Measurements from ENCODE around the gene EXPH5.

Gene EXPH5

DNA sequence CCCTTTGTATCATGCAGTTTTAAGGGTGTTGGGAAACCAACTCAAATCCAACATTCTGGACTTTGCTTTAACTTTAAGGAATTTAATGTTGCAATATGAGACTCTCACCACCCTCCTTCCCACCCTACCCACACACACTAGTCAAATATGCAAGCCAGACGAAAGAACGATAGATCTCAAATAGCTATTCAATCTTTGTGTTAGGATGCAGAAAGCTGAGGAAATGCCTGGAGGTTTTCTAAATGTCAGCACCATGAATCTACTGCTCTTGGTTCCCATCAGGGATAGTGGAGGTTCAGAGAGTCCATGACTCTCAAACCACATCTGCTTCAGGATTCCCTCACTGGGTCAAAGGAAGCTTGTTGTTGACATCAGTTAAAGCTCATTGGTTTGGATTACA, 33.7 kb downstream of the EXPH5 start:
- DNase-seq: no peak

DNA sequence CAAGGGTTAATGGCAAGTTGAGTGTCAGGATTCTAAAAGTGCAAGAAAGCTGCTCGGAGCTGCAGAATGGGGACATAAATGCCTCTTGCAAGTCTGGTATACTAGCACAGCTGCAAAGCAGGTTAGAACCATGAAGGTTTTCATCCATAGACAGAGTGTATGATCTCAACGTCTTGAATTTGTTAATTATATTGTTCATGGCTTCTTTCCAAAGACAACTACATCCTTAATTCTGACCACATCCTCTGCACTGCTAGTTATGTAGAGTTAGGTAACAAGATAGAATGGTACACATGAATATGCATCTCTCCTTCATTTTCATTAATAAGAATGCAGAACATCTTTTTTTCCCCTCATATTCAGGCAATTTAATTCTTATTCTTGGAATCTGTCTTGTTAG, 34.2 kb downstream of the EXPH5 start:
- DNase-seq: no peak

DNA sequence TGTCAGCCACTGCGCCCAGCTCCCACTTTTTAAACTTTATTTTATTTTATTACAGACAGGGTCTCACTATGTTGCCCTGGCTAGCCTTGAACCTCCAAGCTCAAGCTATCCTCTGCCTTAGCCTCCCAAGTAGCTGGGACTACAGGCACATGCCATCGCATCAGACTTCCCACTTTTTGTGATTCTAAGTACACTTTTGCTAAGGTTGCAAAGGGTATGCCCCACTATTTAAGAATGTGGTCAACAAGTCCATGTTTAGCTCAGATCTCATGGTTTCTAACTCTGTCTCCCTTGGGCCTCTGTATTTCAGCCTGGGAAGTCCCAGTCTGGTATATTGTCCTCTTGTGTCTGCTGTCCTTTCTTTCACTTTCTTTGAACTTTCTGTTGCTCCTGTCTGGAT, 35.3 kb downstream of the EXPH5 start:
- DNase-seq: no peak

DNA sequence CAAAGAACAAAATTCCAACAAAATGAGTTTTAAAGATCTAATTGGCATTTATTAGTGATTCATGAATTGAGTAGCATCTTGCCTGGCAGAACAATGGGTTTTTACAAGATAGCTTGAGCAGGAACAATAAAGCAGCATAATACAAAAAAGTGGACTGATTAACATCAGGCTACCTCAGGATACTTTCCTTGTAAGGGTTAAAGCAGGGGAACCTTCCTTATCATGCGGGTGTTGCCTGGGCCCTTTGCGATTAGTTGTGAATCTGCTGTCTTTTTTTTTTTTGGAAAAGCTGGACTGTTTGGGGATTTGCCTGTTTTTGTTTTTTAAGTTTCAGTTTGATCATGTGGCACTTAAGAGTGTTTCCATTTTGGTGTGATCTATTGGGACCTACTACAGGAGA, 37.5 kb downstream of the EXPH5 start:
- no peak for DNase-seq

DNA sequence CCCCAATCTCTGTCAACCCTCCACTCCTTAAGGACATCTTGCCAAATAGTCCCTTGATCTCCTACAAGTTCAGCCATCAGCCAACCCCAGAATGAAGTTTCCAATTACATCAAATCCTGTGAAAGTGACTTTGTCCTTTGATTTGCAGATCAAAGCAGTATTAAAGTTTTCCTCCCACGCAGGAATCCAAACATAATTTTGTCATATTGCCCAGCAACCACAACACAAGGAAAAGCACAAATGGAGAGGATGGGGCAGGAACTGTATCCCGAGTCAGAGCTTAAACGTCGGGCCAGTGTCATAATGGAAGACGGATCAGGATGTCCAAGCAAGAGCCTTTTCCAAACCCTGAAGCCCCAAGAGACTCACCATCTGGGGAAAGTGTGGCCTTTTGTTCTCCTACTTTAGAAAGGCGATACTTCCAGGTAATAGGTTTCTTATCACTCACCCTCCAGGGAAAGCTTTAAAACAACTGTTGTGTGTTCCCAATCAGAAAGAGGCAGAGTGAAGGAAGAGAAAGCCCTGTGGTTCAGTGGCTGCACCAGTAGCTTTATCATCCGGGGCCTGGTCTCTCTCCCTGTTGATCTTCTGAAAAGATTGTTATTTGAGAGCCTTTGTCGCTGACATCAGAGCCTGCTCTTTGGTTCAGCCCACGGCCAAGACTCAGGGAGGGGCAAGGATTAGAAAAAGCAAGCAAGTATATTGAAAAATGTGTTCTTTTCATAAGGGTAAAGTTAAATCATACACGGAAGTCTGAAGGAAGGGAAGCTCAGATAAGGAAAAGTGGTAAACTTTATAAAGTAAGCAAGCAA, 41.7 kb downstream of the EXPH5 start:
- DNase-seq: no peak

DNA sequence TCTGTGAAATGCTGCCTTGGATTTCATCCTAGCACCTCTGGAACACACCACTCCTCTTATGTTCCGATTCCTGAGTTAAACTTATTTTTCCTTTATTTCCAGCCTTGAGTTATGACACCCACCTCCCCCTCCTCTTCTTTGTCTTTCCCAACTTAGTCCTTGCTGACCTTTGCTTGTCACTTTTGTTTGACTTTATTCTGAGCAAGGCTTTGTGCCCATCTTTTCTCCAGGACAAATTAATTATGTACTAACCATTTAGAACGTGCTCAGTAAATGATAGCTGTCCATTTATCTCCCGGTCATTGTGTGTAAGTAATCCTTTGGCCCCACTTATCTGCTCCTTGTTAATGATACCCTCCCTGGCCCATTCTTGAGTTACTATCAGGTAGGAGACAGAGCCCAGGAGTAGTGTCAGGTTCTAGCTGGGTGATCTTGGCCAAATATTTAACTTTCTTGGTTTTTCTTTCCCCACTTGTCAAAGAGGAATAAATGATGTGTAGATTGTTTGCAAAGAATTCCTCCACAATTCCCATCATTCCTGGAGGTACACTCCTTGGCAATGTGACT, 44.2 kb downstream of the EXPH5 start:
- DNase-seq: no peak

DNA sequence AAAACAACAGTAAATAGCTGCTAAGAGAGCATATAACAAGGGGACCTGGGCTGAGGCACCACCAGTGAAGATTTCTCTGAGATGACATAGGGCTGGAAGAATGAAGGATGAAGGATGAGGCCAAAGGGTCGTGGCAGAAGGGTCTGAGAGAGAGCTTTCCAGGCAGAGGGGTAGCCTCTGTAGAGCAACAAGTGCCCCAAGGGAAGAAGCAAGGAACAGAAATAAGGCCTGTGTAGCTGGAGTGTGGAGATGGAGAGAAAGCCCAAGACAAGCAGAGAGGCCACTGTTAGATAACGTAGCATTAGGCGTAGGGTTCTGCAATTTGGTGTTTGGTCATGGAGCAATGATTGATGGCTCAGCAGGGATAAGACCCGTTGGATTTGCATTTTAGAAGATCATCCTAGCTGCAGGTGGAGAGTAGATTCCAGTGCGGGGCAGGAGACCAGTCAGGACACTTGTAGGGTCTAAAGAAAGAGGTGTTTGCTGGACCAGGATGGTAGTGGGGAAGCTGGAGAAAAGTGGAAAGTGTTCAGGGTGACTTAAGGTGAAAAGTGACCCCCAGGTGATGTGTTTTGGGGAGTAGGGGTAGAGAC, 47.6 kb downstream of the EXPH5 start:
- DNase-seq: no peak

DNA sequence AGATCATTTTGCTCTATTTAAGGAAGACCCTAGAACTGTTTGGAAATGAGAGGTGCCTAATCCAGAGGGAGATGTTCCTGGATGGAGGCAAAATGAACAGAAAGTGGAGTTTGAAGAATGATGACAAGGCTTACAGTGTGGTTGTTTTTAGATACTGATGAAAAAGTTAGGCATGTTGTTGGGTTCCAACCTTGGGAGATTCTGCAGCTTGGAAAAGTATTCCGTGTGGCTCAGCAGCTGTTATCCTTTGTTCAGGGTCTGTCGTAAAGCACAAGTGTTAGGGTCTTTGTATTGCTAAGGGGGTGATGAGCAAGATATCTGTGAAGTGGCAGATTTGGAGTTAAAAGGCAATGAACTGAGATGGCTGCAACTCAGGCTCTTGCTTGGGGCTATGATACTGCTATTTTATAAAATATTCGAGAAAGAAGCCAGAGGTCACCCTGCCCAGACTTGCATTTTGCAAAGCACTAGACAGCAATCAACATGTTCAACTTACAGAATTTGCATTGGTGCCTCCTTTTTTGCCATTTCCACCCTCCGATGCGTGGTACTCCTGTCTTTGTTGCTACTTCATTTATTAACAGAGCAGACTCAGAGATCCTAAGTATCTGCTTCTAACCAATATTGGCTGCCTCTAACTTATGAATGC, 50.1 kb downstream of the EXPH5 start:
- no peak for DNase-seq

DNA sequence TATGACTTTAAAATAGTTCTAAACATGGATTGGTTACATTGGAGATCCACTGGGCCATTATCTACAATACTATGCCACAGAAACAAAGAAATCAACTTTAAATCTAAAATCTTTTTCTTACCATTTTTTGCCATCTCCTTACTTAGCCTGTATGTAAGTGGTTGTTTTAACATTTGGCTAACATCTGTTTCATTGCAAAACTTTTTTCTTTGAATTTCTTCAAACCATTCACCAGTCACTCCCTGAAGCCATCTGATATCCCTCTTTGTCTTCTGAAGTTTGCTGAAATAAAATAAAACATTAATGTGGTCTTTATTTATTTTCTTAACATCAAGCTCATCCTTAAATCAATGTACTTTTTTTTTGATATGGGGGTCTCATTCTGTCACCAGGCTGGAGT, 52.0 kb downstream of the EXPH5 start:
- no peak for DNase-seq

DNA sequence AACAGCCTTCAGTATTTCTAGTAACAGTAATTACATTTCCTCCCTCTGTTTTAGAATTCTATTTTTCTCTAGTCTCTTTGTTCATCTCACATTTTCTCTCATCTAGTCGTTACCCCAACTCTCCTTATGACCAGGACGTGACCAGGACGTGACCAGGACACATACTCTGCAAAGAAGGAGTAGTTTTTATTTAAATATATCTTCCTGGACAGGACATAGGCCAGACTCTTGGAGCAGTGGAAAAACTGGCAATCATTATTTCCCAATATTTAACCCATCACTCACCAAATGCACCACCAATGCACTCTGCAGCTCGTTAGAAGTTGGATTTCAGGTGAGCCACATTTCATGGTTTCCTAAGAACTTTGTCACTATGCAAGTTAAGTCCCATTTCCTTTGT, 55.1 kb downstream of the EXPH5 start:
- DNase-seq: no peak

DNA sequence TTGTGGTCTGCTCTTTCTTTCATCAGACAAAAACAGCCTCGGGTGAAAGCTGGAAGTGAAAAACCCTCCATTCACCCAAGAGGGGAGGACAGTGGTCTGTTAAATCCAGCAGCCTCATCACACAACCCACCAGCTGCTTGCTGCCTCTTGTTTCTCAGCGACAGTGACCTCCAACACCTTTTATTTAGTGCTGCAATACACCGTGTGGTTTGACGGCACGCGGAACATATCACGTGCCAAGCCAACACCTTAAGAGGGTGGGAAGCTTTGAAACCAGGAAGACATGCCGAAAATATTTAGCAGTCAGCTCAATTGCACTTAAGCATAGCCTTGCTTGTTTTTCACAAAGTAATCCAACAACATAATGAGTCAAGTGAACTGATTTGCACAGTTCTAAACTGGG, 55.5 kb downstream of the EXPH5 start:
- DNase-seq: no peak

DNA sequence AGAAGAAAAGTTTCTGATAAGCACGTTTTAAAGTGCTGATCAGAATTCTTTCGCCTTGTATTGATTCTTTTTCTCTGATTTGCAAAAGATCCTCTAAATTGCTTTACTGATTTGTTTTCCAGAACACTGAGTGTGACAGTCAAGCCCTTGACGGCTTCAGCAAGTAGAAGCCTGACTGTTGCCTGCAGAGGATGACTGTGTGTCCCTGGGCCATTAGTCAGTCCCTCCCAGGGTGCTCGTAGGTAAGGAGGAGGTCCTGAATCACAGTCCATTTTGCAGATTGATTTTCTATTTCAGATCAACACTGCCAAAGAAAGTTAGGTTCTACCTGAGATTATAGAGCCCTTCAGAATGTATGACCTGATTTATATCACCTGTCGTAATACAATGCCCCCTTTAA, 56.8 kb downstream of the EXPH5 start:
- no peak for DNase-seq

DNA sequence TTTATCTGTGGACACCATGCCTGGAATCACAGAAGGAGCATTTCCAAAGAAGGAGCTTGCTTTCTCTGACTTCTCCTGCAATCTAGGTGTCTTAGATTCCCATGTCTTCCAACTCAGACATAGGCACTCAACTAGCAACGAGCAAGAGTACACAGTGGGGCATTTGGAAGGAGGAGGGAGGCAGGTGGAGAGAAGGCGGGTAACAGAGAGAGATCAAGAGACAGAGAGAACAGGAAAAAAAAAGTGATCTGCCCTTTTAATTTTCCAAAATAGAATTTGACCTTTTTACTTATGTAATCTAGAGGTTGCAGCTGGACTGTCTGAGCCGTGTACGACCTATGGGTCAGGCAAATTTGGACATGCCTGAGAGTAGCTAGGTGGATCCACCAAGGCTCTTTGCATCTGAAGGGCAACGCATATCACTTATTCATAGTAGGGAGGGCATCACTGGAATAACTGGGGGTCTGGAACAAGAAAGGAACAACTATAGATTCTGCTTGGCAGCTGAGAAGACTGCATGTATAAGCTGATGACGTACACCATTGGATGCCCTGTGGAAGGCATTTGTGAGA, 58.1 kb downstream of the EXPH5 start:
- no peak for DNase-seq

DNA sequence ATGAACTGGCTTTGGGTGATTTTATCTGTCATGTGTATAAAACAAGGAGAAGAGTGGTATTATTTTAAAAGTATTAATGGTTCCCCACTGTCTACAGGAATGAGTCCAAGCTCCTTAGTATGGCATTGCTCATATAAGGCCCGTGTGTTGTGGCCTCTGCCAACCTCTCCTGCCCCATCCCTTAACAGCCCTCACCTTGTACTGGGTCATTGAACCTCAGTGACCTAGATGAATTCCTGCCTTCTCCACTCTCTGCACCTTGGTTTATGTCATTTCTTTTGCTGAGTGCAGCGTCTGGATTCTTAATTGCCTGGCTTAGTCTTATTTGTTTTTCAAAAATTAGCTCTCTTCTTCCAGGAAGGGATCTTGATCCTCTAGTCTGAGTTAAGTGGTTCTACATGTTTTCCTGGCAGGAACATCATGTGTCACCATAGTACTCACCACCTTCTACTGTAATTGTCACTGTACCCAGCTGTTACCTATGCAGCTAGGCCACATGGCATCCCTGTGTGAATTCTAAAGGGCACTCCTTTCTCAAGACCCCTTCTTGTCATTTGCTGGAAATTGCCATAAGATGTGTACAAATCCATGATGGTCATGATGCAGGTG, 59.2 kb downstream of the EXPH5 start:
- DNase-seq: no peak

DNA sequence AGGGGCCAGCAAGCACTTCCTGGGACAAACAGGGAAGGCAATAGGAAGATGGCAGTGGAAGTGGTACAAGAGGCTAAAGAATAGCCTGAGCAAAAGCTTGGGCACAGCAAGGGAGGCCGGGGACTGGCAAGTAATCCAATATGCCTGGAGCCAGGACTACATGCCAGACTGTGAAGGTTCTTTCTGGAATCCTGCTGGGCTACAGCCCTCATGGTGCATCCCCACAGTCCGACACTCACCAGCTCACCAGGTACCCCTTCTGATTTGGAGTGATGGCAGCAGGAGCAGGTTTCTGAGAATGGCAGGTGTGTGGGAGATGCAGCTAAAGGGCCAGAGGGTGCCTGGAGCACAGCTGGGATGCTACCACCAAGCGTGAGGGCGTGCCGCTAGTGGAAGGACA, 63.1 kb downstream of the EXPH5 start:
- DNase-seq: no peak

DNA sequence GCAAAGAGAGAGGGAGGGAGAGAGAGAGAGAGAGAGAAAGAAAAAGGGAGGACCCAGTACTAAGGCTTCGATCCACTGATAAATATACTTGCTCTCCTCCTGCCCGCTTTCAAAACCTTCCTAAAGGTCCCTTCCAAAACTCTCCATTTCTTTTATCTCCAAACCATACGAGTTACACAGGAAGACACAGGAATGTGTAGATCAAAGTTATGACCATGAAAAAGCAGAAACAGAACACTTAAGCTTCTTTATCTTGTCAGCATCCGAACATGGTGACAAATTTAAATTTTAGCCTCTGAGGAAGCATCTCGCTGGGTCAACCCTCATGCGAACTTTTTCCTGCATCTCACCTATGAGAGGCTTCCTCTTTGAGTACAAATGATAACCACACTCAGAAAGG, 66.2 kb downstream of the EXPH5 start:
- DNase-seq: no peak

DNA sequence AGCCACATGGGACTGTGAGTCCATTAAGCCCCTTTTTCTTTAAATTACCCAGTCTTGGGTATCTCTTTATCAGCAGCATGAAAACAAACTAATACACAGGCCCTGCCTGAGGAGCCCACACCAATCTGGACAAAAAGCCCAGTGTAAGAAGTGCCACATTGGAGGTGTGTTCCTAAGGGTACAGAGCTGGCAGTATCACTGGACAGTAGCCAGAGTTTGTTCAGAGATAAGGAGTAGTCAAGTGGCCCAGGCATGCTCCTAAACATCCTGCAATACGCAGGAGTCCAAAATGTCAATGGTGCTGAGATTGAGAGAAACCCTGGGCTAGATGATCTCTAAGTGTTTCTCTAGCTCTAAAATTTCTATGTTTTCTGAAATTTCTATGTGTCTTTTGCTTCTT, 68.4 kb downstream of the EXPH5 start:
- DNase-seq: no peak

DNA sequence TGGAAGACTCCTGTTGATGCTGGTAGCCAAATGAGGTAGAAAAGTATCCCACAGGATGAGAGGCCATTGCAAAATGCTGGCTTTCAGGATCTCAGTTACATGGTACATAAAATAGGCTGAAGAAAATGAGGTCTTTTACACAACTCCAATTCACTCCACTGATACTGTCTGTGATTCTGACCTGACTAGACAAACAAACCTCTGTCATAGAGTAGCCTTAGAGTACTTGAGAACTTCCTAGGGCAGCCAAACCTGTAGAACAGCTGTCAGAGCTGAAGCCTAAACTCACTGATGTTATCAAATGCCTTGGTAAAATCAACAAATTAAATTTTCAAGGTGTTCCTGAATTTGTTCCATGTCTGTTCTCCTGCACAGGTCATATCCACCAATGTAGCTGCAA, 69.1 kb downstream of the EXPH5 start:
- no peak for DNase-seq

DNA sequence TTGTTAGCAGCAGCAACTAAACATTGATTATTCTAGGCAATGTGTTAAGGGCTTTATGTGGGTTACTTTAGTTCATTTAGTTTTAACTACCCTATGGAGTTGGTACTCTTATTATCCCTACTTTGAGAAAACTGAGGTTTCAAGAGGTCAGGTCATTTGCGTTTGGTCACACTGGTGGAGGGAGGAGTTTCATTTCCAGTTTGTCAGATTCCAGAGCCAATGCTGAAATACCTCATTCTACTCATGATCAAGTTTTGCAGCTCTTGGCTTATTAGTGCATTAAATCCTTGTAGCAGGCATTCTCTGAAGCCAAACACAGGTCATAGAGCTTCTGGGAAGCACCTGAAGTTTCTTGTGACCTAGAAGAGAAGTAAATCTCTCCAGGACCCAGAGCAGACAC, 71.2 kb downstream of the EXPH5 start:
- no peak for DNase-seq

DNA sequence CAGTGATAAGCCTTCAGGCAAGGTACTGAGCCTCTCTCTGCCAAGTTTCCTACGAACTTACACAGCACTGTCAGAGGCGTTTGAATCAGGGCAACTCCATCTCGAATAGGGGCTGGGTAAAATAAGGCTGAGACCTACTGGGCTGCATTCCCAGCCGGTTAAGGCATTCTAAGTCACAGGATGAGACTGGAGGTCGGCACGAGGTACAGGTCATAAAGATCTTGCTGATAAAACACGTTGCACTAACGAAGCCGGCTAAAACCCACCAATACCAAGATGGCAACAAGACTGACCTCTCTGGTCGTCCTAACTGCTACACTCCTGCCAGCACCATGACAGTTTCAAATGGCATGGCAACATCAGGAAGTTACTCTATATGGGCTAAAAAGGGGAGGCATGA, 75.0 kb downstream of the EXPH5 start:
- no peak for DNase-seq

DNA sequence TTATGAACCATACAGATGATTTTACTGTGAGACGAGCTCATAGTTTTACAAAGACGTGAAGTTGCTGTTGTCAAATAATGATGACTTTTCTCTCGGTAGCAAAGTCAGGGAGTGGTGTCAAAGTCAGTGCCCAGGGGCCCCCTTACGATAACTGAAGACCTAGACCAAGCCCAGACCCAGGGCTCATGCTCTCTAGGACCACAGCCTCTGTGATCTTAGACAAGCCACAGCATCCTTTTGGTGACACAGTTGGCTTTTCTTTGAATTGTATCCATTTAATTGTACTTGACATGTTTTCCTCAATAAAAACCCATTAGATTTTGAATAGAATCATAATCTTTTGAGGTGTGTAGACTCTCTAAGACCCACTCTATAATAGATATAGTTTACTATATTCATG, 77.4 kb downstream of the EXPH5 start:
- DNase-seq: no peak

DNA sequence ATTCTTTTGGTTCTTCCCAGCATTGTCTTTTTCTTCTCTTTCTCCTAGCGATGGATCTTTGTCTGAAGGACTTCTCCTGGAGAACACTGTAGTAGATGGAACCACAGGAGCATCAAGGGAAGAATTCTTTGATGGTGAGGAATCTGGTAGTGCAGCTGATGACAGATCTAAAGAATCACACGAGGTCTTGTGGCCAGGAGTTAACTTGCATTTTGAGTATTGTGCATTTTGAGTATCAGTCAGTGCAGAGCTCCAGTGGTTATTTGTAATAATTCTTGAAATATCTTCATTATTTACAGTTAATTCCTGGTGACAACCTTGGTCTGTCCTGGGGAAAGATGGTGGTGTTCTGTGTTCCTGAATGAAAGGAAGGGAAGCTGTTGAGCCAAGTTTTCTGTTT, 80.9 kb downstream of the EXPH5 start:
- no peak for DNase-seq

DNA sequence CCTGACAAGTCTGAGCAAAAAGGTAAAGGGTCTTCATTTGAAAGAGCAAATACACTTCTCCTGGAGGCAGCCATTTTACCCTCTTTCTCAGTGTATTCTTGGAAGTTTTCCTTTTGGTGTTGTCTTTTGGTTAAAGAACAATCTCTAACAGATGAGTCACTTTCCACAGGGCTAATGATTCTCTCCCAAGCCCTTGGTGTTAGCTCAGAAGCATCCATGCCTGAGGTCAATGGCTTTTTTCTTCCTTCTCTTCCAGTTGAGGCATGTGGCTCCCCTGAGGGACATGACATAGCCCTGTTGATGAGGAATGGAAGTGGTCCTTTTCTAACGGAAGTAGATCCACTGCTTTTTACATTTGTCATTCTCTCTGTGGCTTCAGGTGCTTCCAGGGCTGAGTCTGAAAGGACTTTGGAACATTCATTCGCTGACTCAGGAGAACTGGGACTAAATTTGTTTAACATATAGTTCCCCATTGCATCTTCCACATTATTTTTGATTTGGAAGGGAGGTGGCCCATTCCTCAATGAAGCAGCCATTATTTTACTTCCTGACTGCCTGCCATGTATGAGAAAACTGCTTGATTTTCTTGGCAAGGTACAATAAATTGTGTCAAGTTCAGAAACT, 81.6 kb downstream of the EXPH5 start:
- DNase-seq: no peak

Measured in activated T-cell treated with anti-CD3 and anti-CD28 coated beads for 4 hours (primary cell).